K562 treated with DMSO at 1 percent for 4 hours (cell line): Measurements from ENCODE around the gene C6orf58. TPM values are rescaled to one million over a fixed set of nuclear protein-coding genes. Genes with fewer than 3 reads are reported as not detected.

Source experiments
- total RNA-seq: library from RNA; unstranded; fragments of 300-600 nt; gene quantifications from 2 replicates; pipeline ENCODE4 v1.2.3, GENCODE V29; 2022; ENCODE audit not compliant: insufficient read depth

The C6orf58 gene
- not detected in 2 replicates for total RNA-seq

GRCh38 chr6:127576874-127577273 lies at the start of gene C6orf58:
TSS of gene C6orf58 (plus strand) at chr6:127577174. CDS start at chr6:127577186, 12 bp downstream.

Other genes starting within 250 kb of the C6orf58 start
- 24.5 and 31.6 TPM in 2 replicates for gene ECHDC1, start 233.6 kb upstream of the C6orf58 start, total RNA-seq
- not detected in 2 replicates for gene KIAA0408, start 117.8 kb upstream of the C6orf58 start, total RNA-seq